ENCODE measurements around the gene PDE4D.

The PDE4D gene

DNA sequence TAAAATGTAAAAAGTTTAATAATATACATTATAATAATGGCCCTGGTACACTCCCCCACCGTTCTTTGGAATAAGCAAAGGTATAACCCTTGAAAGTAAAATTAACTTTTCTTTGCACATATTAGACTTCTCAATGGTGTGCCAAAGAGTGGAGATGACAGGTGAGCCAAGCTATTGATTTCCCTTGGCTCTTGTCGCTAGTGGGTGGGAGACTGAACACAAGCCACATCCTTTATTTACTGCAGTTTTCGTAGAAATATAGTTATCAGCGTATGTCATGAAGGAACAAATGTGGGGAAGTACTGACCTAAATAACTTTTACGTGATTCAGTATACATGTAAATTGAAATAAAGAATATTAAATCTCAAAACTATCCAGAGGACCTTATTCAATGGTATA lies 761.4 kb downstream of the PDE4D start:
- peak overlapping the region in 1 of 2 donors; percentile 16 for H3K27ac ChIP-seq
- H3K9me3 ChIP-seq: no peaks in the 10 kb centered on the region
- intact Hi-C loops (cut with DNase I; ENCODE audit: low total_unique reads): no loop called here
- H3K36me3 ChIP-seq: no peaks in the 10 kb centered on the region
- no peak overlapping the region for H3K4me3 ChIP-seq
- H3K27me3 ChIP-seq: no peaks in the 10 kb centered on the region
- no peak for DNase-seq
- TF ChIP-seq, protein P1, sequence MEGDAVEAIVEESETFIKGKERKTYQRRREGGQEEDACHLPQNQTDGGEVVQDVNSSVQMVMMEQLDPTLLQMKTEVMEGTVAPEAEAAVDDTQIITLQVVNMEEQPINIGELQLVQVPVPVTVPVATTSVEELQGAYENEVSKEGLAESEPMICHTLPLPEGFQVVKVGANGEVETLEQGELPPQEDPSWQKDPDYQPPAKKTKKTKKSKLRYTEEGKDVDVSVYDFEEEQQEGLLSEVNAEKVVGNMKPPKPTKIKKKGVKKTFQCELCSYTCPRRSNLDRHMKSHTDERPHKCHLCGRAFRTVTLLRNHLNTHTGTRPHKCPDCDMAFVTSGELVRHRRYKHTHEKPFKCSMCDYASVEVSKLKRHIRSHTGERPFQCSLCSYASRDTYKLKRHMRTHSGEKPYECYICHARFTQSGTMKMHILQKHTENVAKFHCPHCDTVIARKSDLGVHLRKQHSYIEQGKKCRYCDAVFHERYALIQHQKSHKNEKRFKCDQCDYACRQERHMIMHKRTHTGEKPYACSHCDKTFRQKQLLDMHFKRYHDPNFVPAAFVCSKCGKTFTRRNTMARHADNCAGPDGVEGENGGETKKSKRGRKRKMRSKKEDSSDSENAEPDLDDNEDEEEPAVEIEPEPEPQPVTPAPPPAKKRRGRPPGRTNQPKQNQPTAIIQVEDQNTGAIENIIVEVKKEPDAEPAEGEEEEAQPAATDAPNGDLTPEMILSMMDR (IDR thresholded peaks at IDR 0.05): no peak
- peaks cover 0 to 60% (median 21%) of the 10 kb centered on the region in 4 donors for H3K4me1 ChIP-seq

DNA sequence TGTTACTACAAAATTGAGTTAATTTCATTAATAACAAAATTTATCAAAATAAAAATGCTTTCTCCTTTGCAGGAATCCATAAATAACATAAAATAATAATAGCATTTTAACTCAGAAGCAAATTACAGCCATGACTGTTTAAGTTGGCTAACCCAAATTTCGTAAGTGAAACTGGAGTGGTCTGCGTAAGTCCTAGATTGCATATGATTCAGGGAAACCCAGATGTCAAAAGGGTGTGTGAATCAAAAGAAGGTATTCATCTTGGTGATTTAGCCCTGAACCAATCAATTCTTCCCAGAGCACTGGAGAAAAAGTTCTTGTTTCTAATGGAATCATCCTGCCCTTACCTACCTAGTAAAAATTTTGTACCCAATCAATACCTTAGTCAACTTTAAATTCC lies 763.1 kb downstream of the PDE4D start:
- intact Hi-C loops (cut with DNase I; ENCODE audit: low total_unique reads): no loop called here
- Histone ChIP-seq H3K36me3 (no peaks in the 10 kb centered on the region), H3K4me1 (peaks cover 0 to 59% (median 23%) of the 10 kb centered on the region in 4 donors), H3K27me3 (no peaks in the 10 kb centered on the region), H3K27ac (peak overlapping the region in 1 of 2 donors; percentile 13), H3K9me3 (no peaks in the 10 kb centered on the region), H3K4me3 (no peak overlapping the region)
- no peak for DNase-seq
- TF ChIP-seq, protein P1 (IDR thresholded peaks at IDR 0.05): no peak

DNA sequence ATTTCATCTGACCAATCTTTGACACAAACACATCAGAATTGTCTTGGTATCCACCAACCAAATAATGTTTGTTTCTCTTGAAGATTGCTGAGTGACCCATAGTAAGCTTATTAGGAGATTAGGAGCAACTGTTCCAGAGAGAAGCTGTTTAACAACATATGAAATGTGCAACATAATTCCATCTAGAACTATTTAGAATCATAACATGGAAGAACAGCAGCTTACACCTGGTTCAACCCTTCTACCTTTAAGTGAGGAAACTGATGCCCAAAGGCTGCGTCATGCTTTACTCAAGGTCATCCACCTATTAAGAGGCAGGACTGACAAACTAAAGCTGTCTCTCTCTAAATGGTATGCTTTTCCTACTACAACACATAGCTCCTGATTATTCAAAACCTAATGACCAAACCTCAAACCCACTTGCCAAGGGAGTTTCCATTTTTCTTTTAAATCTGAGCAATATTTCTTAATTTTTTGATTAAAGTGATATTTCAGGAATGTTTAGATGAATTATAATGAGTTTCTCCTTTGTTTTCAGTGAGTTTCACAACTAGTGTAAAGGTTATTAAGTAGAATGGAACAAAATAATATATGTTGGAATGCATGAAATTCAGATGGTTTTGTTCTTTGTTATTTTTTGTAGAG lies 764.8 kb downstream of the PDE4D start:
- peaks cover 0 to 59% (median 14%) of the 10 kb centered on the region in 4 donors for H3K4me1 ChIP-seq
- TF ChIP-seq, protein P1 (IDR thresholded peaks at IDR 0.05): no peak
- no peak for DNase-seq
- H3K27ac ChIP-seq: peak overlapping the region; percentile 49 to 78
- H3K4me3 ChIP-seq: no peak overlapping the region
- H3K36me3 ChIP-seq: no peaks in the 10 kb centered on the region
- no peaks in the 10 kb centered on the region for H3K27me3 ChIP-seq
- intact Hi-C loops (cut with DNase I; ENCODE audit: low total_unique reads): no loop called here
- H3K9me3 ChIP-seq: no peaks in the 10 kb centered on the region

DNA sequence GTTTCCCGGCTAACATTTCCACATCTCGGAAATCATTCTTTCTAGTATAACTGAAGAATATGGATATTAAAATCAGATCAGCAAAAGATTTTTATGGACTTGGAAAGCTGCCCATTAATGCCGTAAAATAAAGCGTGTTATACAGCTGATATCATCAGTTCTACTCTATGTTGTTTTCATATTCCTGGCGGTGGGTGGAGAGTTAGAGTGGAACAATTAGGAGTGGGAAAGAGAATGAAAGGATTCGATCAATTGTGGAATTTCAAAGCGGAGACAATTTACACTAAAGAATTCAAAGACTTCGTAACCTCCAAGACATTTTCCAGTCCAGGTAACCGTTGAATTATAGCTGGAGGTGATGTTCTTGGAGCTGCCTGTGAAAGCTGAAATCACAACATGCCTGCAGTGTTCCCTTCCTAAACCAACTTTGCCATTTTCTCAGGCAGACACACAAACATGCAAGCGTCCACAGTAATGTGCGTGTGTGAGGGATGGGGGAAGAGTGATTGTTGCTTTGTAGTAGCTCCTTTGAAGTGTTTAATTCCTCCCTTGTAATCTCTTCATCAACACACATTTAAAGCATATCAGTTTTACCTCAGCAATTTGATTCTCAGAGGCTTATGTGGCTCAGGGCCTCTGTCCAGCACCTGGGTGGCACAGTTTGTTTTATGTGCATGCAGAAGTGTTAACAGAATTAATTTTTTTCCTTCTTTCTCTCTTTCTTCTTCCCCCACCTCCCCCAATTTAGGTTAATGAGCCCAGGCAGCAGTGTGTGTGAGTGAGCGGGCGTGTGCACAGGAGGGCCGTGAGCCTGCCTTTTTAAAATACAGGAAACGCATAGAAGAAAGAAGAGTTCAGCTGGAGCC lies 766.6 kb downstream of the PDE4D start:
- DNase-seq: no peak
- Histone ChIP-seq H3K9me3 (no peaks in the 10 kb centered on the region), H3K27me3 (no peaks in the 10 kb centered on the region), H3K36me3 (no peaks in the 10 kb centered on the region), H3K4me3 (peak overlapping the region; percentile 45 to 47), H3K27ac (peak overlapping the region; percentile 49 to 78), H3K4me1 (peaks cover 0 to 61% (median 12%) of the 10 kb centered on the region in 4 donors)
- intact Hi-C loops (cut with DNase I; ENCODE audit: low total_unique reads): no loop called here
- TF ChIP-seq, protein P1 (IDR thresholded peaks at IDR 0.05): no peak

DNA sequence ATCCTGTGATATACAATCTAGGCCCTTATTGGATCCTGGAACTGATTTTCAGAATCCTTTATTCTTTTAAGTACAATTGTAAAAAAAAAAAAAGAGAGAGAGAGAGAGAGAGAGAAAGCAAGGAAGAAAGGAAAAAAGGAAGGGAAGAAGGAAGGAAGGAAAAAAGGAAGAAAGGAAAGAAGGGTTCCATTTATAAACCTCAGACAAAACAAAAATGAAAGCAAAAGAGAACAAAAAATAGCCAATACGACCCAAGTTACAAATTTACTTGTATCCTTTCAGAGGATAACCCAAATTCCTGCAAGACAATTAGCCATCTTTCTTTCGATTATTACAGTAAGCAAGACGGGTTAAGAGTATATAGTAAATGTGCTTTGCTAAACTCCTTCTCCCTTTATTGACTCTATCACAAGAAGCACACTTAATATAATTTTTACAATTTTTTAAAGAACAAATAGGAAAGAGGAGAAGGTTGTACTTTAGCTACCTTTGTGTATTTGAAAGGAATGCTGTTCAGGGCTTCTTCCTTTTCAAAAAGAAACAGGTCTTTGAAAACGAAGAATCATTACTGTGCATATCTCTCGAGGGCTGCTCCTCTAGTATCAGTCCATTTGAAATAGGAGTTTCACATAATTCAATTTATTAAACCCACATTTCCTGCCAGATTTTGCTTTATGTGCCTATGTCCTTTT lies 767.4 kb downstream of the PDE4D start:
- Histone ChIP-seq H3K27me3 (no peaks in the 10 kb centered on the region), H3K36me3 (no peaks in the 10 kb centered on the region), H3K4me3 (peak overlapping the region in 1 of 2 donors; percentile 45), H3K27ac (peak overlapping the region; percentile 49 to 78), H3K9me3 (no peaks in the 10 kb centered on the region), H3K4me1 (peaks cover 0 to 63% (median 12%) of the 10 kb centered on the region in 4 donors)
- TF ChIP-seq, protein P1 (IDR thresholded peaks at IDR 0.05): no peak
- no peak for DNase-seq
- intact Hi-C loops (cut with DNase I; ENCODE audit: low total_unique reads): no loop called here

Measured in tibial artery (tissue), 4 donors.